ENCODE measurements around the gene FAM229B.

FAM229B gene

DNA sequence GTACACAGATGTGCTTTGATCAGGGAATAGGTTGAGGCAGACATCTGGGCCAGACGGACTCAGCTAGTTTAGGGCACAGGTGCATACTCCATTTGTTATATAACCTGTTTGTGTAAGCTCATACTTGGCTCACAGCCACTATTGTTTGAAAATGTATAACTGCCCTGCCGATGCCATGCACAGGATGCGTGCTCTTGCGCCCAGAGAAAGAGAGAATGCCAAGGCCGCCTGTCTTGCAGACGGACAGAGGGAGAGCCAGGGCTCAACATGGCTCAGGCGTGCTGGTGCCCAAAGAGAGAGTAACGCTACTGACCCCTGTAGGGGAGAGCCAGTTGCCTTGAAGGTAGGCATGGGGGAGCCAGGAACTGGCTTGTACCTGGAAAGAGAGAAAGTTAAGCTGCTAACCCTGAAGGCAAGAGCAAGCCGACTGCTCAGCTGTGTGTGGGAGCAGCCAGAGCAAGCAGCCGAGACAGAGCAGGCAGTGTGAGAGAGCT is 57.7 kb downstream of the FAM229B start:
- ATAC-seq (ENCODE audit: insufficient read depth, low read depth): no peak
- Histone ChIP-seq H3K36me3 (ENCODE audit: insufficient read depth, low read length) (no peaks in the 10 kb centered on the region), H3K4me1 (ENCODE audit: insufficient read depth, low read length) (no peaks in the 10 kb centered on the region), H3K79me2 (ENCODE audit: insufficient read depth, low read length) (no peaks in the 10 kb centered on the region), H2AFZ (ENCODE audit: low read depth, low read length) (no peak overlapping the region), H3K27me3 (ENCODE audit: insufficient read depth, low read length, poor library complexity) (no peaks in the 10 kb centered on the region), H3K4me3 (ENCODE audit: low read depth in 1 of 2, low read length in 2 of 2) (no peak overlapping the region), H3K9me3 (ENCODE audit: insufficient read depth, low read length, severe bottlenecking) (no peaks in the 10 kb centered on the region), H3K9ac (ENCODE audit: low read depth, low read length) (no peak overlapping the region), H3K4me2 (ENCODE audit: insufficient read depth, low read length) (no peak overlapping the region), H3K27ac (ENCODE audit: low read length) (no peak overlapping the region), H4K20me1 (ENCODE audit: insufficient read depth, low read length) (no peaks in the 10 kb centered on the region)
- TF ChIP-seq EZH2 (IDR thresholded peaks at IDR 0.05; ENCODE audit: borderline replicate concordance, low read depth, low read length, severe bottlenecking): no peak
- TF ChIP-seq, protein P1, sequence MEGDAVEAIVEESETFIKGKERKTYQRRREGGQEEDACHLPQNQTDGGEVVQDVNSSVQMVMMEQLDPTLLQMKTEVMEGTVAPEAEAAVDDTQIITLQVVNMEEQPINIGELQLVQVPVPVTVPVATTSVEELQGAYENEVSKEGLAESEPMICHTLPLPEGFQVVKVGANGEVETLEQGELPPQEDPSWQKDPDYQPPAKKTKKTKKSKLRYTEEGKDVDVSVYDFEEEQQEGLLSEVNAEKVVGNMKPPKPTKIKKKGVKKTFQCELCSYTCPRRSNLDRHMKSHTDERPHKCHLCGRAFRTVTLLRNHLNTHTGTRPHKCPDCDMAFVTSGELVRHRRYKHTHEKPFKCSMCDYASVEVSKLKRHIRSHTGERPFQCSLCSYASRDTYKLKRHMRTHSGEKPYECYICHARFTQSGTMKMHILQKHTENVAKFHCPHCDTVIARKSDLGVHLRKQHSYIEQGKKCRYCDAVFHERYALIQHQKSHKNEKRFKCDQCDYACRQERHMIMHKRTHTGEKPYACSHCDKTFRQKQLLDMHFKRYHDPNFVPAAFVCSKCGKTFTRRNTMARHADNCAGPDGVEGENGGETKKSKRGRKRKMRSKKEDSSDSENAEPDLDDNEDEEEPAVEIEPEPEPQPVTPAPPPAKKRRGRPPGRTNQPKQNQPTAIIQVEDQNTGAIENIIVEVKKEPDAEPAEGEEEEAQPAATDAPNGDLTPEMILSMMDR (IDR thresholded peaks at IDR 0.05; ENCODE audit: borderline replicate concordance, extremely low read depth, low read length, poor library complexity, severe bottlenecking): no peak
- DNase-seq: no peak

DNA sequence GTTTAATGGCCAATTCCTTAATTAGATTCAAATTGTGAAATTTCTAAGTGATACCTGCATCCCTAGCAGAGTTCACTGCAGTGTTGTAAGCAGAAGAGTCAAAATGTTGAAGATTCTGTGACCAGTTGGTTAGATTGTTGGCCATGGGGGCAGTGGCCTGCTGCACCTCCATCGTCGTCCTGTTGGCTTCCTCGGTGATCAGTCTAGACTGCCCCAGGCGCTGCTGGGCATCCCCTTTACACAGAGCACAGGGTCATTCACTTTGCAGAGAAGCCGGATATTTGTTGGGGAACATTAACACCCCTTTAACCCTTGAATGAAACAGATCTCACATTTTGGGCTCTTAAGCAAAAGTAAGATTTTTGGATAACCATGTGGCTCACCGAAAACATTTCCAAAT is 60.7 kb downstream of the FAM229B start:
- no peak overlapping the region for H2AFZ ChIP-seq (ENCODE audit: low read depth, low read length)
- no peak overlapping the region for H3K4me3 ChIP-seq (ENCODE audit: low read depth in 1 of 2, low read length in 2 of 2)
- ATAC-seq (ENCODE audit: insufficient read depth, low read depth) (no peak), DNase-seq (no peak)
- no peaks in the 10 kb centered on the region for H3K4me1 ChIP-seq (ENCODE audit: insufficient read depth, low read length)
- no peaks in the 10 kb centered on the region for H3K79me2 ChIP-seq (ENCODE audit: insufficient read depth, low read length)
- no peak overlapping the region for H3K27ac ChIP-seq (ENCODE audit: low read length)
- no peaks in the 10 kb centered on the region for H3K9me3 ChIP-seq (ENCODE audit: insufficient read depth, low read length, severe bottlenecking)
- no peak overlapping the region for H3K4me2 ChIP-seq (ENCODE audit: insufficient read depth, low read length)
- H3K9ac ChIP-seq (ENCODE audit: low read depth, low read length): no peak overlapping the region
- peaks cover 8% of the 10 kb centered on the region for H3K27me3 ChIP-seq (ENCODE audit: insufficient read depth, low read length, poor library complexity)
- no peaks in the 10 kb centered on the region for H4K20me1 ChIP-seq (ENCODE audit: insufficient read depth, low read length)
- H3K36me3 ChIP-seq (ENCODE audit: insufficient read depth, low read length): no peaks in the 10 kb centered on the region
- TF ChIP-seq EZH2 (IDR thresholded peaks at IDR 0.05; ENCODE audit: borderline replicate concordance, low read depth, low read length, severe bottlenecking): no peak
- TF ChIP-seq, protein P1 (IDR thresholded peaks at IDR 0.05; ENCODE audit: borderline replicate concordance, extremely low read depth, low read length, poor library complexity, severe bottlenecking): no peak

DNA sequence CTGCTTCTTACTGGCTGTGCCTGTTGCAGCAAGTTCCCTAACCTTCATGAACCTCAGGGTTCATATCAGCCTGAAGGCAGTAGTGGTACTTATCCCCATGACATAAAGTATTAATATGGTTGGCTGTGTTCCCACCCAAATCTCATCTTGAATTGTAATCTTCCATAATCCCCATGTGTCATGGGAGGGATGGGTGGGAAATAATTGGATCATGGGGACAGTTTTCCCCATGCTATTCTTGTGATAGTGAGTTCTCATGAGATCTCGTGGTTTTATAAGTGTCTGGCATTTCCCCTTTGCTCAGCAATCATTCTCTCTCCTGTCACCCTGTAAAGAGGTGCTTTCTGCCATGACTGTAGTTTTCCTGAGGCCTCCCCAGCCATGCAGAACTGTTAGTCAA is 61.8 kb downstream of the FAM229B start:
- no peaks in the 10 kb centered on the region for H4K20me1 ChIP-seq (ENCODE audit: insufficient read depth, low read length)
- H3K4me3 ChIP-seq (ENCODE audit: low read depth in 1 of 2, low read length in 2 of 2): no peak overlapping the region
- no peak for ATAC-seq (ENCODE audit: insufficient read depth, low read depth)
- peaks cover 8% of the 10 kb centered on the region for H3K27me3 ChIP-seq (ENCODE audit: insufficient read depth, low read length, poor library complexity)
- H3K9ac ChIP-seq (ENCODE audit: low read depth, low read length): no peak overlapping the region
- H2AFZ ChIP-seq (ENCODE audit: low read depth, low read length): no peak overlapping the region
- no peaks in the 10 kb centered on the region for H3K9me3 ChIP-seq (ENCODE audit: insufficient read depth, low read length, severe bottlenecking)
- no peak overlapping the region for H3K4me2 ChIP-seq (ENCODE audit: insufficient read depth, low read length)
- H3K27ac ChIP-seq (ENCODE audit: low read length): no peak overlapping the region
- H3K4me1 ChIP-seq (ENCODE audit: insufficient read depth, low read length): no peaks in the 10 kb centered on the region
- DNase-seq: no peak
- no peaks in the 10 kb centered on the region for H3K79me2 ChIP-seq (ENCODE audit: insufficient read depth, low read length)
- no peaks in the 10 kb centered on the region for H3K36me3 ChIP-seq (ENCODE audit: insufficient read depth, low read length)
- TF ChIP-seq EZH2 (IDR thresholded peaks at IDR 0.05; ENCODE audit: borderline replicate concordance, low read depth, low read length, severe bottlenecking): no peak
- TF ChIP-seq, protein P1 (IDR thresholded peaks at IDR 0.05; ENCODE audit: borderline replicate concordance, extremely low read depth, low read length, poor library complexity, severe bottlenecking): no peak

All from DND-41 (cell line).